ENCODE measurements around the gene CCDC3.

DNA sequence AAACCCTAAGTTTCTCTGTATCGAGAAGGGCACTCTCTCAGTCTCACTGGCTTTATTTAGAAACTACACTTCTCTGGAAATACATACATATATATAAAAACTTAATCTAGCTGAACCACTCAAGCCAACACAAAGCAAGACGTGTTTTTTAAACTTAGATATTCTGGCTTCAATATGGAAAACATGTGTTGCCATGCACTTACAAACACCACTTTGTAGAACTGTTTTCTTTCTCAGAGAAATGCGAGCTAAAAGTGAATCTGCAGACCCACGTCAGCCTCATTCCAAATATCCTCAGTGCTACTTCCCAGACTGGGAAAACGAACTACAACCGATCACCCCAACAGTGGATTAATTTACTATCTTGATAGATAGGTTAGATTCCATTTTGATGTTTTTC, 1.7 kb downstream of the CCDC3 start:
- TF ChIP-seq, protein P1, sequence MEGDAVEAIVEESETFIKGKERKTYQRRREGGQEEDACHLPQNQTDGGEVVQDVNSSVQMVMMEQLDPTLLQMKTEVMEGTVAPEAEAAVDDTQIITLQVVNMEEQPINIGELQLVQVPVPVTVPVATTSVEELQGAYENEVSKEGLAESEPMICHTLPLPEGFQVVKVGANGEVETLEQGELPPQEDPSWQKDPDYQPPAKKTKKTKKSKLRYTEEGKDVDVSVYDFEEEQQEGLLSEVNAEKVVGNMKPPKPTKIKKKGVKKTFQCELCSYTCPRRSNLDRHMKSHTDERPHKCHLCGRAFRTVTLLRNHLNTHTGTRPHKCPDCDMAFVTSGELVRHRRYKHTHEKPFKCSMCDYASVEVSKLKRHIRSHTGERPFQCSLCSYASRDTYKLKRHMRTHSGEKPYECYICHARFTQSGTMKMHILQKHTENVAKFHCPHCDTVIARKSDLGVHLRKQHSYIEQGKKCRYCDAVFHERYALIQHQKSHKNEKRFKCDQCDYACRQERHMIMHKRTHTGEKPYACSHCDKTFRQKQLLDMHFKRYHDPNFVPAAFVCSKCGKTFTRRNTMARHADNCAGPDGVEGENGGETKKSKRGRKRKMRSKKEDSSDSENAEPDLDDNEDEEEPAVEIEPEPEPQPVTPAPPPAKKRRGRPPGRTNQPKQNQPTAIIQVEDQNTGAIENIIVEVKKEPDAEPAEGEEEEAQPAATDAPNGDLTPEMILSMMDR (IDR thresholded peaks at IDR 0.05): no peak
- TF ChIP-seq POLR2A (IDR thresholded peaks at IDR 0.05): no peak
